ENCODE data around the gene PHOSPHO2. TPM values are rescaled to one million over a fixed set of nuclear protein-coding genes. Genes with fewer than 3 reads are reported as not detected.

PHOSPHO2 gene
- total and polyA plus RNA-seq, 10 of the 15 experiments (the other 5 are each of a cell fraction or from before 2014, with no cell fraction given): 2.7 to 7.6 (median 4.2) TPM

DNA sequence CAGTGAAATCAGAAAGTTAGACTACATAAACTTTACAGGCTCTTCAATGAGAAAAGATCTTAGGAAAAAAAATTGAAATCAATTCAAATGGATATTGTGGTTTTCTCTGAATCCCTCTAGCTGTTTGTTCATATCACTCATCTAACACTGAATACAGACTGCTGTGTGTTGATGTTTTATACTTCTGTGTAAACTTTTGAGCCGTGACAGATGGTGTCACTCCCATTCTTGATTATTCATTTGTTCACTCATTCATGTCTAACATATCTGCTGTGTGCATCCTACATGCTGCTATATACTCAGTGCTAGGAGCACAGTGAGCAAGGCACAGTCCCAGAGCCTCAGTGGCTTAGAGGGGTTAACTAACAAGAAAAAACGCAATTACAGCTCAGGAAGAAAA is 52.0 kb downstream of the PHOSPHO2 start (continued):
- TF ChIP-seq, protein P1, sequence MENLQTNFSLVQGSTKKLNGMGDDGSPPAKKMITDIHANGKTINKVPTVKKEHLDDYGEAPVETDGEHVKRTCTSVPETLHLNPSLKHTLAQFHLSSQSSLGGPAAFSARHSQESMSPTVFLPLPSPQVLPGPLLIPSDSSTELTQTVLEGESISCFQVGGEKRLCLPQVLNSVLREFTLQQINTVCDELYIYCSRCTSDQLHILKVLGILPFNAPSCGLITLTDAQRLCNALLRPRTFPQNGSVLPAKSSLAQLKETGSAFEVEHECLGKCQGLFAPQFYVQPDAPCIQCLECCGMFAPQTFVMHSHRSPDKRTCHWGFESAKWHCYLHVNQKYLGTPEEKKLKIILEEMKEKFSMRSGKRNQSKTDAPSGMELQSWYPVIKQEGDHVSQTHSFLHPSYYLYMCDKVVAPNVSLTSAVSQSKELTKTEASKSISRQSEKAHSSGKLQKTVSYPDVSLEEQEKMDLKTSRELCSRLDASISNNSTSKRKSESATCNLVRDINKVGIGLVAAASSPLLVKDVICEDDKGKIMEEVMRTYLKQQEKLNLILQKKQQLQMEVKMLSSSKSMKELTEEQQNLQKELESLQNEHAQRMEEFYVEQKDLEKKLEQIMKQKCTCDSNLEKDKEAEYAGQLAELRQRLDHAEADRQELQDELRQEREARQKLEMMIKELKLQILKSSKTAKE (IDR thresholded peaks at IDR 0.05; ENCODE audit: low read depth, poor library complexity, severe bottlenecking): no peak
- TF ChIP-seq BRCA1 (IDR thresholded peaks at IDR 0.05; ENCODE audit: low read depth, low read length) (no peak), ZSCAN29 (IDR thresholded peaks at IDR 0.05) (no peak)

DNA sequence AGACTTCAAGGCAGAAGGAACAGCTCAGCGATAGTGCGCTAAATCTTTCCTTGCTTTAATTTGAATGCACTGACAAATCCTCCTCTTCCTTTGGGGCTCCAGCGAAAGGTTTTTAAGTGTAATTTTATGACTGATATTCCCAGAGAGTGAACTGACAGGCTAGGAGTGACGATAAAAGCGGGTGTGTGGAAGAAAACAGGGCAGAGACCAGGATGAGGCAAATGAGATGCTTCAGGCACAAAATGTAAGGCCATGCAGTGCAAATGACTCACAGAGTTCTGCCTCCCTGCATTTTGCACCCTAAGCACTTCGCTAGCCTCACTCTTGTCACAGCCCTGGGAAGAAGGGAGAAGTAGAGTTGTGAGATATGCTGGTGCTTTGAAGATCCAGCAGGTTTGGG is 54.0 kb downstream of the PHOSPHO2 start:
- intact Hi-C loops (cut with micrococcal nuclease; ENCODE audit: unreplicated experiment): no loop called here
- no peak for FAIRE-seq
- H3K27ac ChIP-seq (ENCODE audit: control insufficient read depth, insufficient read depth): no peak overlapping the region

More for the DNA sequence above, 54.0 kb downstream of the PHOSPHO2 start:
- Histone ChIP-seq H3K4me2 (ENCODE audit: control insufficient read depth, insufficient read depth) (no peak overlapping the region), H3K9ac (ENCODE audit: control insufficient read depth, insufficient read depth, low read length) (no peak overlapping the region), H3K4me1 (ENCODE audit: control insufficient read depth, insufficient read depth, low read length) (no peaks in the 10 kb centered on the region), H3K79me2 (ENCODE audit: control insufficient read depth, insufficient read depth, low read length) (no peaks in the 10 kb centered on the region), H4K20me1 (ENCODE audit: control insufficient read depth, insufficient read depth) (no peaks in the 10 kb centered on the region), H3K9me3 (replicated peaks; ENCODE audit: control insufficient read depth, insufficient read depth, low read length) (no peaks in the 10 kb centered on the region), H3K27me3 (replicated peaks in 1 of 2; ENCODE audit: control insufficient read depth in 2 of 2, insufficient read depth in 2 of 2, low read length in 1 of 2) (no peaks in the 10 kb centered on the region), H3K4me3 (no peak overlapping the region), H3K36me3 (ENCODE audit: control insufficient read depth in 2 of 2, insufficient read depth in 2 of 2, low read length in 1 of 2) (peaks cover 0 to 8% of the 10 kb centered on the region in 2 experiments; a peak in 2 of 4 replicates), H2AFZ (ENCODE audit: control insufficient read depth, low read depth, low read length) (no peak overlapping the region)
- SMC1A ChIA-PET (ENCODE audit: uncharacterized antibody, unreplicated experiment): interaction anchor here (0.6 kb wide), 1 partner anchor 80 kb away, joined by 3 read pairs; no protein-coding TSS in a partner anchor
- no peak for TF ChIP-seq ETV6 (conservative IDR thresholded peaks at IDR 0.05 in 1 of 2, IDR thresholded peaks at IDR 0.05 in 1 of 2; ENCODE audit: borderline replicate concordance in 1 of 2, low read depth in 1 of 2)
- TF ChIP-seq TBL1XR1 (IDR thresholded peaks at IDR 0.05; ENCODE audit: low read depth, low read length): no peak
- TF ChIP-seq MTA2 (IDR thresholded peaks at IDR 0.05; ENCODE audit: low read depth): no peak
- TF ChIP-seq STAT1 (conservative IDR thresholded peaks at IDR 0.05): no peak
- no peak for TF ChIP-seq SPI1 (IDR thresholded peaks at IDR 0.05; ENCODE audit: borderline replicate concordance, insufficient read depth, low read depth, low read length)
- no peak for TF ChIP-seq CBX3 (IDR thresholded peaks at IDR 0.05; ENCODE audit: borderline replicate concordance, low read depth)
- TF ChIP-seq, protein P2, sequence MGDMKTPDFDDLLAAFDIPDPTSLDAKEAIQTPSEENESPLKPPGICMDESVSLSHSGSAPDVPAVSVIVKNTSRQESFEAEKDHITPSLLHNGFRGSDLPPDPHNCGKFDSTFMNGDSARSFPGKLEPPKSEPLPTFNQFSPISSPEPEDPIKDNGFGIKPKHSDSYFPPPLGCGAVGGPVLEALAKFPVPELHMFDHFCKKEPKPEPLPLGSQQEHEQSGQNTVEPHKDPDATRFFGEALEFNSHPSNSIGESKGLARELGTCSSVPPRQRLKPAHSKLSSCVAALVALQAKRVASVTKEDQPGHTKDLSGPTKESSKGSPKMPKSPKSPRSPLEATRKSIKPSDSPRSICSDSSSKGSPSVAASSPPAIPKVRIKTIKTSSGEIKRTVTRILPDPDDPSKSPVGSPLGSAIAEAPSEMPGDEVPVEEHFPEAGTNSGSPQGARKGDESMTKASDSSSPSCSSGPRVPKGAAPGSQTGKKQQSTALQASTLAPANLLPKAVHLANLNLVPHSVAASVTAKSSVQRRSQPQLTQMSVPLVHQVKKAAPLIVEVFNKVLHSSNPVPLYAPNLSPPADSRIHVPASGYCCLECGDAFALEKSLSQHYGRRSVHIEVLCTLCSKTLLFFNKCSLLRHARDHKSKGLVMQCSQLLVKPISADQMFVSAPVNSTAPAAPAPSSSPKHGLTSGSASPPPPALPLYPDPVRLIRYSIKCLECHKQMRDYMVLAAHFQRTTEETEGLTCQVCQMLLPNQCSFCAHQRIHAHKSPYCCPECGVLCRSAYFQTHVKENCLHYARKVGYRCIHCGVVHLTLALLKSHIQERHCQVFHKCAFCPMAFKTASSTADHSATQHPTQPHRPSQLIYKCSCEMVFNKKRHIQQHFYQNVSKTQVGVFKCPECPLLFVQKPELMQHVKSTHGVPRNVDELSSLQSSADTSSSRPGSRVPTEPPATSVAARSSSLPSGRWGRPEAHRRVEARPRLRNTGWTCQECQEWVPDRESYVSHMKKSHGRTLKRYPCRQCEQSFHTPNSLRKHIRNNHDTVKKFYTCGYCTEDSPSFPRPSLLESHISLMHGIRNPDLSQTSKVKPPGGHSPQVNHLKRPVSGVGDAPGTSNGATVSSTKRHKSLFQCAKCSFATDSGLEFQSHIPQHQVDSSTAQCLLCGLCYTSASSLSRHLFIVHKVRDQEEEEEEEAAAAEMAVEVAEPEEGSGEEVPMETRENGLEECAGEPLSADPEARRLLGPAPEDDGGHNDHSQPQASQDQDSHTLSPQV (IDR thresholded peaks at IDR 0.05): no peak
- TF ChIP-seq, protein P3, sequence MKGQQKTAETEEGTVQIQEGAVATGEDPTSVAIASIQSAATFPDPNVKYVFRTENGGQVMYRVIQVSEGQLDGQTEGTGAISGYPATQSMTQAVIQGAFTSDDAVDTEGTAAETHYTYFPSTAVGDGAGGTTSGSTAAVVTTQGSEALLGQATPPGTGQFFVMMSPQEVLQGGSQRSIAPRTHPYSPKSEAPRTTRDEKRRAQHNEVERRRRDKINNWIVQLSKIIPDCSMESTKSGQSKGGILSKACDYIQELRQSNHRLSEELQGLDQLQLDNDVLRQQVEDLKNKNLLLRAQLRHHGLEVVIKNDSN (IDR thresholded peaks at IDR 0.05; ENCODE audit: borderline replicate concordance, extremely low read length, insufficient read depth, low read depth, low read length): no peak
- 83% methylated on average over 6 of the region's 6 CpGs for WGBS (ENCODE audit: insufficient coverage, insufficient replicate concordance, low lambda C conversion rate, missing lambda C conversion rate)
- BruUV-seq (replicated peaks): no TSS peak
- RAD21 ChIA-PET (ENCODE audit: unreplicated experiment): no interaction called here
- POLR2A ChIA-PET: interaction anchor here (1.1 kb wide), 1 partner anchor 13 kb away, joined by 3 read pairs; no protein-coding TSS in a partner anchor
- no peak for DNase-seq (ENCODE audit: low read depth, low spot score)
- in situ Hi-C loops (cut with MboI): no loop called here
- no peak for ATAC-seq
- CTCF ChIA-PET: interaction anchor here (0.5 kb wide), 1 partner anchor 18 kb away, joined by 3 read pairs; no protein-coding TSS in a partner anchor
